ENCODE measurements around the gene CYYR1. TPM values are rescaled to one million over a fixed set of nuclear protein-coding genes. Genes with fewer than 3 reads are reported as not detected.

Gene CYYR1
- total RNA-seq, 4 donors from 2014 or later = 1.2 to 11.6 (median 5.2) TPM

DNA sequence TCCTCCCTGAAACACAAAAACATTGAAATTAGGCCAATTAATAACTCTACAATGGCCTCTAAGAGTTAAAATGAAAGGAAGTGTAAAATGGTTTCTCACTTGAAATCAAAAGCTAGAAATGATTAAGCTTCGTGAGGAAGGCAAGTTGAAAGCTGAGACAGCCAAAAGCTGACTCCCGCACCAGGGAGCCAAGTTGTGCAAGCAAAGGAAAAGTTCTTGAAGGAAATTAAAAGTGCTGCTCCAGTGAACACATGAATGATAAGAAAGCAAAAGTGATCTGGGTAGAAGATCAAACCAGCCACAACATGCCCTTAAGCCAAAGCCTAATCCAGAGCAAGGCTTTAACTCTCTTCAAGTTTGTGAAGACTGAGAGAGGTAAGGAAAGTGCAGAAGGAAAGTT lies 22.8 kb downstream of the CYYR1 start:
- H3K4me3 ChIP-seq = peak overlapping the region in 1 of 4 donors; percentile 11
- no peak for TF ChIP-seq POLR2A (IDR thresholded peaks at IDR 0.05)
- TF ChIP-seq, protein P1, sequence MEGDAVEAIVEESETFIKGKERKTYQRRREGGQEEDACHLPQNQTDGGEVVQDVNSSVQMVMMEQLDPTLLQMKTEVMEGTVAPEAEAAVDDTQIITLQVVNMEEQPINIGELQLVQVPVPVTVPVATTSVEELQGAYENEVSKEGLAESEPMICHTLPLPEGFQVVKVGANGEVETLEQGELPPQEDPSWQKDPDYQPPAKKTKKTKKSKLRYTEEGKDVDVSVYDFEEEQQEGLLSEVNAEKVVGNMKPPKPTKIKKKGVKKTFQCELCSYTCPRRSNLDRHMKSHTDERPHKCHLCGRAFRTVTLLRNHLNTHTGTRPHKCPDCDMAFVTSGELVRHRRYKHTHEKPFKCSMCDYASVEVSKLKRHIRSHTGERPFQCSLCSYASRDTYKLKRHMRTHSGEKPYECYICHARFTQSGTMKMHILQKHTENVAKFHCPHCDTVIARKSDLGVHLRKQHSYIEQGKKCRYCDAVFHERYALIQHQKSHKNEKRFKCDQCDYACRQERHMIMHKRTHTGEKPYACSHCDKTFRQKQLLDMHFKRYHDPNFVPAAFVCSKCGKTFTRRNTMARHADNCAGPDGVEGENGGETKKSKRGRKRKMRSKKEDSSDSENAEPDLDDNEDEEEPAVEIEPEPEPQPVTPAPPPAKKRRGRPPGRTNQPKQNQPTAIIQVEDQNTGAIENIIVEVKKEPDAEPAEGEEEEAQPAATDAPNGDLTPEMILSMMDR (IDR thresholded peaks at IDR 0.05) = no peak
- no peaks in the 10 kb centered on the region for H3K9me3 ChIP-seq
- DNase-seq = no peak
- peaks cover 0 to 33% (median 0%) of the 10 kb centered on the region in 3 donors for H3K4me1 ChIP-seq
- H3K27me3 ChIP-seq = no peaks in the 10 kb centered on the region
- no peaks in the 10 kb centered on the region for H3K36me3 ChIP-seq
- intact Hi-C loops (cut with DNase I) = no loop called here
- 18 to 45% methylated on average over 2 of the region's 2 CpGs for WGBS, 2 donors
- peak overlapping the region; percentile 51 to 66 (median 58) for H3K27ac ChIP-seq

DNA sequence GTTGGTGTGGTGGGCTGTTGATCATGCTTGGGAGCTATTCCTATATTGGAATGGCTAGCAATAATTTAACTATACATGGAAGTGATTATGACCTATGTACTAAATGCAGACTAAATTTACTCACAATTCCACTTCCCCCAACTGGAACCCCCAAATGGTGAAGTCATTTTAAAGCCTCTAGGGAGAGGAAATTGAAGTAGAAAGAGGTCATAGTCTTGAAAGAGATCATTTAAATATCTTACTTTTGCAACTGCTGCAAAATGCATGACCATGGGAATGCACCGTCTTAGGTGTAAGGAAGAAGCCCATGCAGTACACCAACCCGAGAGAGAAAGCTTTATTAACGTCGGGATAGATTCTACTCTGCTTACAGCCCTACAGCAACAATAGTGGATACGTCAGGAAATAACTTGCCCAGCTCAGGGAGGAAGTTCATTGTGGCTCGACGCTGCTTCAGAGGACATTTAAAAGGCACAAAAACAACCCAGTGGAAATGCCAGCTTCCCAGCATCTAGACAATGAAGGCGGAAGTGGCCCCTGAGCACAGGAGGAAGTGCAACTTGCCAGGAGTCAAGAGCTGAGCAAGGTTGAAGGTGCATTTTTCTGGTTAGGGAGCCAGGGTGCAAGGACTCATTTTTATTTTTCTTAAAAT lies 26.5 kb downstream of the CYYR1 start:
- H3K27me3 ChIP-seq = no peaks in the 10 kb centered on the region
- no peak overlapping the region for H3K4me3 ChIP-seq
- intact Hi-C loops (cut with DNase I) = no loop called here
- peaks cover 0 to 29% (median 0%) of the 10 kb centered on the region in 3 donors for H3K4me1 ChIP-seq
- no peaks in the 10 kb centered on the region for H3K9me3 ChIP-seq
- H3K27ac ChIP-seq = peak overlapping the region in 3 of 4 donors; percentile 17 to 66 (median 60)
- WGBS, 2 donors = 64 to 85% methylated on average over 8 of the region's 8 CpGs
- no peaks in the 10 kb centered on the region for H3K36me3 ChIP-seq
- TF ChIP-seq, protein P1 (IDR thresholded peaks at IDR 0.05) = no peak
- TF ChIP-seq POLR2A (IDR thresholded peaks at IDR 0.05) = no peak
- DNase-seq = no peak

DNA sequence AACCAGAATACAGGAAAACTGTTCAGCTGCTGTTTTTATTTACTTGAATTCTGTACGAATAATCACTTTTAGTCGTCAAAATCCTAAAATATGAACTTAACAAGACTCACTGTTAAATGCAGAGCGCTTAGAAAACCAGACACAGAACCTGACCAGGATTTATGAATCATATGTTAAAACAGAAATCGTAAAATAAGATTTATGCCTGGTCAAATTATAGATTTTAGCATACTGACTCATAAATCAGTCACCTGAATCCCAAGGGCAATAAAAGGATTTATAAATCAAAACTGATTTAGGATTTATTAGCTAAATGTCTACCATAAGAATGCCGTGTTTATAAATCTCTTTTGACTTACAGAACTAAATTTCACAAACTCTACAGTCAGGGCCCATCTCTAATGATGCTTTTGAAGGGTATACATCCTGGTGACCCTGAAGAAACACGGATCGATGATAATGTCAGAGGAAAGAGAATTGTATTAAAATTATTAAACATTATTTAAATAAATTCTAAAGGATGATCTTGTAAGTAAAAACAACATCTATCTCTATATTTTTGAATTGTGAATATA lies 28.8 kb downstream of the CYYR1 start:
- WGBS, 2 donors = 78 to 83% methylated on average over 7 of the region's 7 CpGs
- no peak for TF ChIP-seq POLR2A (IDR thresholded peaks at IDR 0.05)
- TF ChIP-seq, protein P1 (IDR thresholded peaks at IDR 0.05) = no peak
- intact Hi-C loops (cut with DNase I) = no loop called here
- Histone ChIP-seq H3K36me3 (no peaks in the 10 kb centered on the region), H3K4me1 (peaks cover 0 to 11% (median 0%) of the 10 kb centered on the region in 3 donors), H3K4me3 (no peak overlapping the region), H3K27ac (no peak overlapping the region), H3K27me3 (no peaks in the 10 kb centered on the region), H3K9me3 (no peaks in the 10 kb centered on the region)
- no peak for DNase-seq

DNA sequence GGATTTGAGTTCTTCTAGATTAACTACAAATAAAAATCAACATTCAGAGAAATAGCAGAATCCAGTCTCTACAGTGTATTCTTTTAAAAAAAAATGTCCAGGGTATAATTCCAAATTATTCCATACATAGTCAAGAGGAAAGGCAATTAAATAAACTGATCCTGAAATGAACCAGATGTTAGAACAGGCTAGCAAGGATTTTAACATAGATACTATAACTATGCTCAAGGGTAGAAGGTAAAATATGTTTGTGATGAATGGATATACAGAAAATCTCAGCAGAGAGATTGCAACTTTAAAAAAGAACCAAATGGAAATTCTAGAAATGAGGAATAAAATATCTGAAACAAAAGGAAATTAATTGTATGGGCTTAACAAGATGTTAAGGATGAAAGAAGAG lies 32.4 kb downstream of the CYYR1 start:
- H3K4me1 ChIP-seq = no peaks in the 10 kb centered on the region
- no peaks in the 10 kb centered on the region for H3K27me3 ChIP-seq
- no peak for DNase-seq
- no peak overlapping the region for H3K4me3 ChIP-seq
- no peaks in the 10 kb centered on the region for H3K36me3 ChIP-seq
- H3K27ac ChIP-seq = no peak overlapping the region
- no peak for TF ChIP-seq POLR2A (IDR thresholded peaks at IDR 0.05)
- TF ChIP-seq, protein P1 (IDR thresholded peaks at IDR 0.05) = no peak
- intact Hi-C loops (cut with DNase I) = no loop called here
- H3K9me3 ChIP-seq = no peaks in the 10 kb centered on the region

DNA sequence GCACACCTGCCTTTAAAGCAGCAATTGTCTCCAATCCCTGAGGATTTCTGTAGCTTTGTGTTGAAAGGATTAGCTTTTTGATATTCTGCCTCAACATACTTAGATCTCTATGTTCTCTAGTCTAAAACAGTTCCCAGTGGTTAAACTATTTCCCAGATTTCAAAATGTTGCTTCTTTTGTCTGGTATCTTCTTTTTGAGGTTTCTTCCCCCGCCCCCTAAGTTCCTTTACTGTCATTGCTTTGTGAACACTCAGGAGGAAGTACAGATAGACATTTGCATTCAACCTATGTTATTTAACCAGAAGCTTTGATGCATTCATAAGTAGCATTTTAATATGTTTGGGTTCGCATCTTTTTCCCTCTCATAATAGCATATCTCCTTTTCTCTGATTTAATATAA lies 33.5 kb downstream of the CYYR1 start:
- TF ChIP-seq, protein P1 (IDR thresholded peaks at IDR 0.05) = no peak
- TF ChIP-seq POLR2A (IDR thresholded peaks at IDR 0.05) = no peak
- Histone ChIP-seq H3K36me3 (no peaks in the 10 kb centered on the region), H3K27me3 (no peaks in the 10 kb centered on the region), H3K4me3 (no peak overlapping the region), H3K27ac (no peak overlapping the region), H3K4me1 (no peaks in the 10 kb centered on the region), H3K9me3 (no peaks in the 10 kb centered on the region)
- 73 to 84% methylated on average over 2 of the region's 2 CpGs for WGBS, 2 donors
- no peak for DNase-seq
- intact Hi-C loops (cut with DNase I) = no loop called here
